GM18867 (cell line): ENCODE results near the gene SLC29A2.
A peak's percentile ranks its signal among the peaks of the same experiment; 100 is the strongest.
"Not testable (repeated sequence)": the region's sequence is repeated elsewhere in the genome, so short reads cannot be mapped to it uniquely, and the experiment has no call there.

ENCODE experiments used
- ATAC-seq: cut with Tn5 transposase; IDR thresholded peaks from one replicate; pipeline ENCODE4 v1.9.1; 2021; ENCODE audit warnings: mild to moderate bottlenecking, moderate library complexity; ENCODE audit not compliant: unreplicated experiment

SLC29A2 gene

DNA sequence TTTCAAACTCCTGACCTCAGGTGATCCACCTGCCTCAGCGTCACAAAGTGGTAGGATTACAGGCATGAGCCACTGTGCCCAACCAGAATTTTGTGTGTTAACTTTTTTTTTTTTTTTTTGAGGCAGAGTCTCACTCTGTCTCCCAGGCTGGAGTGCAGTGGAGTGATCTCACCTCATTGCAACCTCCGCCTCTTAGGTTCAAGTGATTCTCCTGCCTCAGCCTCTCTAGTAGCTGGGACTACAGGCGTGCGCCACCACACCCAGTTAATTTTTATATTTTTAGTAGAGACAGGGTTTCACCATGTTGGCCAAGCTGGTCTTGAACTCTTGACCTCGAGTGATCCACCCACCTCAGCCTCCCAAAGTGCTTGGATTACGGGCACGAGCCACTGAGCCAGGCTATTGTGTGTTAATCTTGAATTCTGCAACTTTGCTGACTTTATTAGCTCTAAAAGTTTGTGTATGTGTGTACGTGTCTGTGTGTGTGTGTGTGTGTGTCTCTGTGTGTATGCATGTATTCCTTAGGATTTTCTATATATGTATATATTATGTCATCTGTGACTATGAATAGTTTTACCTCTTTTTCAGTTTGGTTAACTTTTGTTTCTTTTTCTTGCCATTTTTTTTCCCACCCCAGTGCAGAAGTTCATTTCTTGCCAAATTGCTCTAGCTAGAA lies 20.9 kb downstream of the SLC29A2 start:
- not testable (repeated sequence) for ATAC-seq

DNA sequence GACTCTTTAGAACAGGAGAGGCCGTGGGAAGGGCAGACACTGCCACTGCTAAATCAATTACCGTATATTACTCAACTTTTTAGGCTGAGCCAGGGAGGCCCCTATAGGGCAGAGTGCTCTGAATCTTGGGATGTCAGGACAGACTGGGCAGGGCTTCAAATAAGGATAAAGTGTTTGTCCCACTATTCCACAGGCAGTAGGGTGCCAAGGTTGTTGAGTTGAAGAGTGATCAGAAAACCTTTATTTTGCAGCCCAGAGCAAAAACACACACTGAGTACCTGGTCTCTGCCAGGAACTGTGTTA lies 22.5 kb downstream of the SLC29A2 start:
- no peak for ATAC-seq

DNA sequence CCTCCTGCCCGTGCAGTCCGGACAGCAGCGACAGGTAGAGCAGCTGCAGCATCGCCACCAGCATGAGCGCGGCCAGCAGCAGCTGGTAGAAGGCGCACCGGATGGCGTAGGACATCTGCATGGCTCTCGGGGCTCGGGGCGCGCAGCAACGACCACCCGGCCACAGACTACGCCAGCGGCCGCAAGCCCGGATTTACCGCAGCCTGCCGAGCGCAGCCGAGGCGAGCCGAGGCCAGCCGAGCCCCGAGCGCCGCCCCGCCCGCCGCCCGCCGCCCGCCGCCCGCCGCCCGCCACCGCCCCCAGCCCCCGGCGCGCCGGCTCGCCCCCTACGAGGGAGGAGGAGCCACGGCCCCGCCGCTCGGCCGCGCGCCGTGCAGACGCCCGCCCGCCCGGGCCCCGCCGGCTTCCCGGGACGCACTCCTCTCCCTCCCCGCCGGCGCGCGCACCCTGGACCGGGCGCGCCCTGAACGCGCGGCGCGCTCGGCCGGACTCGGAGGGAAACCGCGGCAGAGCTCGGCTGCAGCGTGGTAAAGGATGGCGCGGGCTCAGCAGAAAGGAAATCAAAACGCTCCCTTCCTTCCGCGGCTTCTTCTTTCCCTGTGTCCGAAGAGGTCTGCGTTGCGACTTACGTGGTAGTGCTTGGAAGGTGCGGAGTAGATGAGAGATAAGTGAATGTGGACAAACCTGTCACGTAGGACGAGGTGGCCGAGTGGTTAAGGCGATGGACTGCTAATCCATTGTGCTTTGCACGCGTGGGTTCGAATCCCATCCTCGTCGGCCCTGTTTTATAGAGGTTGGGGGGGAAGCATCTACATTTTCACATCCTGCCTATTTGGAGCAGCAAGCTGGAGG lies 23.9 kb downstream of the SLC29A2 start, which contains the start of gene B4GAT1:
Gene B4GAT1, minus strand, starts transcription at position 205 of the 852 bp plus-strand sequence. Its CDS starts 84 bp downstream, at position 121.
- peak; percentile 40 for ATAC-seq

DNA sequence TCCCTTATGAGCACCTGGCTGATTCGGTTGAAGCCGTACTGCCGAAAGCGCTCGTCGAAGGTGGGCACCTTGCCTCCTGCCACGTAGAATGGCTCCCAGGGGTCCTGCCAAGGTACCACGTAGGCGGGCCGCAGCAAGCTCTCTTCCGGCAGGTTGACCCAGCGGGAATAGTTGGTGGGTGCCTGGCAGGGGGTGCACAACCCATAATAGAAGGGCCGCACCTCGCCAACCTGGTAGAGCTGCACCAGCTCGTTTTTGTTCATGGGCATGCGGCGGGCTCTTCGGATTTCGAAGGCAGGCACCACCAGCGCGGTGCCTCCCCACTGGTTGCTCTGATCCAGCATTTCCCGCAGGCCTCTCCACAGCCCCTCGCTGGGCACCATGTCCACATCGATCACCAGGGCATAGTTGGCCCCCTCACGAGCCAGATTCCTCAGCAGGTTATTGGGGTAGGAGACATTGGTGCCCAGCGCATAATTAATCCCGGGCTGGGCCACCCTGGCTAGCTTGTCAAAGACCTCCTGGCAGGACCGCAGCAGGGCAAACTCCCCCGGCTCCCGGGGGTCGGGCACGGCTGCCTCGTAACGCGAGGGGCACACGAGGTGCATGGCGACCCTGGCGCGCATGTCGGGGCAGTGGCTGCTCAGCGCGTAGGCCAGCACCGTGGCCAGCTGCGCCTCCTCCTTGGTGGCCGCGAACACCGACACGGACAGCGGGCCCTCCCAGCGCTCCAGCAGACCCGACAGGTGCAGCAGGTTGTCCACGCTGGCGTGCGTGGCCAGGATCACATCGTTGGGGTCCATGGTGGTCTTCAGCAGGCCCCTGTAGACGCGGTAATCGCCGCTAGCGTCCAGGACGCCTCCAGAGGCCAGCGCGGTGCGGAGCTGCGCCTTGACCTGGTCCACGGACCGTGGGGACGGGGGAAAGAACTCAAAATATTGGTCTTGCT lies 24.8 kb downstream of the SLC29A2 start:
- ATAC-seq, result no peak

DNA sequence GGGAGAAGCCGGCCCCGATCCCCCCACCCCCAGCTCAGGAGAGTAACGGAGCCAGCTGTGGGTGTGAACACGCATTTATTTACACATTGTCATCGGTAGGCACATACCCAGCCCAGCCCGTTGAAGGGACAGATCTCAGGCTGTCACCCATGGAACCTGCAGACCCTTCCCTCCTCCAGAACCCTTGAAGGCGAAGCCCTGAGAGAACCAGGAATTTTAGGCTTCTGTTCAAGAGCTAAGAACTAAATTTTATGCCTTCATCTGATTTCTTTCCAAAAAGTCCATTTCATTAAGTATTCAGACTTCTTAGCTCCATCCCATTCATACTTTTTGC lies 26.3 kb downstream of the SLC29A2 start:
- ATAC-seq, result peak; percentile 9

DNA sequence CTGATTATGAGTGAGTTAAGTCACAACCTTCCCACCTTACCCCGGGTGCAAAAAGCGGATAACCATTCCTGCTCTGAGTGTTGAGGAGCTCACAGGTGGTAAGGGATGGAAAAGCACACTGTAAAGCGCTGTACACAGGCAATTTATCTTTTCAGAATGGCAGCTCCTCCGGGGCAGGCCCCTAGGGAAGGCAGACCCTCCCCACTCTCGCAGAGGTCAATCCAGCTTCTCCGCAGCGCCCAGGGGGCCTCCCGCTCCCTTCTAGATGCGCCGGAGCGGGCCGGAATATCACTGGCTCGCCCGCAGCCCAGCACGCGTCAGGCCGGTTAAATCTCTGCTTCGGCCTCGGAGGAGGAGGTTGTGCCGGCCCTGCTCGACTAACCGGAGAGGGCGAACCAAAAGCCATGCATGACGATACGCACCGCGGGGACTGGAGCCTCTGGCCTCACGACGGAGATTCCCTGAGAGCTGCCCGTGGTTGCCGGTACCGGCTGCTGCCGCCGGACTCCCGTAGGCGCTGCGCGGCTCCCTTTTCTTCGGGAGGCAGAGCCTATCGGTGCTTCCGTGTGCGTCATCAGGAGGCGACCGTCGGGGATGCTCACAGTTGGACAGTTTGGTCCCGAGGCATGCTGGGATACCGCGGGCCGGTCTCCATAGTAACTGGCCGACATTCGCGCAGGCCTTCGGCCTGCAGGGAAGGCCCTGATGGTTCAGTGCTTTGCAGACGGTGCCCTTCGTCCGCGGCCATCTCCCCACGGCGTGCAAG lies 26.8 kb downstream of the SLC29A2 start, which contains the start of gene BRMS1:
Gene BRMS1, minus strand, starts transcription at position 555 of the 766 bp plus-strand sequence. CDS start 2,870 bp downstream, outside the sequence.
- ATAC-seq, result peak; percentile 70

DNA sequence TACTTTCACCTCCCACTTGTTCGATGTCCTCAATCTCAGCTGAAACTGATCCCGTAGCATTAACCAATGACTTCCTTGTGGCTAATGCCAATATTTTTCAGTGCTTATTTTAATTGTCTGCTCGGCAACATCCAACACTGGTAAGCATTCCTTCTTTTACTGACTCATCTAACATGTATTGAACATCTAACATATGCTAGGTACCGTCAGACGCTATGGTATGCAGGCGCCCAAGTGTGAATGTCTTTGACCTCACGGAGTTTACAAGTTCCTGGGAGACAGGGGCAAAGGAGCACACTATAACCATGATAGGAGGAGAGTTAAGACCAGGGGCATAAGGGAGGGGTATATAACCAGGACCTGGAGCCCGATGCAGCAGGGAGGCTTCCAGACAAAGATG lies 28.4 kb downstream of the SLC29A2 start:
- ATAC-seq, result no peak

DNA sequence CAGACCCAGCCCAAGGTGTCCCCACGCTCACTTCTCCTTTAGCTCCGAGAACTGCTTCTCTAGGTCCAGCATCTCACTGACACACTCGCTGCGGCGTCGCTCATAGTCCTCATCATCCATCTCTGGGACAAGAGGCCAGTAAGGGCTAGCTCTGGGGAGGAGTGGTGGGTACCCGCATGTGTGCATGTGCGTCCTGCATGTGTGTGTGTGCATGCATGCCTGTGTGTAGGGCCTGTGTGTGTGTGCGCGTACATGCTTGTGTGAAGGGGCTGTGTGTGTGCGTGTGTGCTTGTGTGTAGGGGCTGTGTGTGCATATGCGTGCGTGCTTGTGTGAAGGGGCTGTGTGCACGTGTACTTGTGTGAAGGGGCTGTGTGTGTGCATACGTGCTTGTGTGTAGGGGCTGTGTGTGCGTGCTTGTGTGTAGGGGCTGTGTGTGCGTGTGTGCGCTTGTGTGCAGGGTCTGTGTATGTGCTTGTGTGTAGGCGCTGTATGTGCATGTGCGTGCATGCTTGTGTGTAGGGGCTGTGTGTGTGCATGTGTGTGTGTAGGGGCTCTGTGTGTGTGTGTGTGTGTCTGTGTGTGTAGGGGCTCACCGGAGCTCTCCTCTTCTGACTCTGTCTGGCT lies 29.9 kb downstream of the SLC29A2 start:
- ATAC-seq, result no peak

DNA sequence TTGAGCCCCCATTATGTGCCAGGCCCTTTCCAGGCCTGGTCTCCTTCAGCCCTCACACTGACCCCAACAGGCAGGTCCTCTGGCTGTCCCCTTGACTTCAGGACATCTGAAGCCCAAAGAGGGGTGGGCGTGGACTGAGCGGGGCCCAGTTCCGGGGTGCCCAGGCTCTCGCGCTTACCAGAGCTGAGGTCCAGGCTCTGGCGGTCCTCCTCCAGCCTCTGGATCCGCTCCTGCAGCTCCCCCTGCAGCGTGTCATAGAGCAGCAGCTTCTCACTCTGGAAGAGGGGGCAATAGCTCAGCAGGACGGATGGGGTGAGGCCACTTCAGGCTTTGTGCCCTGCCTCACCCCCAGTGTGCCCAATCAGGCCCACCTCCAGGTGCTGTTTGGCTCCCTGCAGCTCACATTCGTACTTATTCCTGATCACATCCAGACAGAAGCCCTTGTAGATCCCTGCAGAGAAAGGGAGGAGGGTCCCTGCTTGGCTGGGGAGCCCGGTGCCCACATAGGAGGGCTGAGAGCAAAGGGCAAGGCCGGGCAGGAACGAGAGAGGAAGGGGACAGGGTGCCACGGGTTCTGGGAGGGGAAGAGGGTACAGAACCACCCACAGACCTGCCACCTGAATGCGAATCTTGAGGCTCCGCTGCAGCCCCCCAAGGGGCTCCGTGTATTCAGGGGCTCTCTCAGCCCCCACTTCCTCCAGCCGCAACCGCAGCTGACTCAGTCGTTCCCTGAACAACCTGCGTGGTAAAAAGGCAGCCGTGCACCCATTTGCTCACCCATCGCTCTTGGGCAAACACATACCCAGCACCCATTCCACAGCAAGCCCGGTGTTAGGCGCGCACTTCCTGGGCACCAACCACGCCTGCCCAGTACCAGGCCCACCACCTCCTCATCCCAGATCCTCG lies 30.7 kb downstream of the SLC29A2 start:
- ATAC-seq, result no peak

DNA sequence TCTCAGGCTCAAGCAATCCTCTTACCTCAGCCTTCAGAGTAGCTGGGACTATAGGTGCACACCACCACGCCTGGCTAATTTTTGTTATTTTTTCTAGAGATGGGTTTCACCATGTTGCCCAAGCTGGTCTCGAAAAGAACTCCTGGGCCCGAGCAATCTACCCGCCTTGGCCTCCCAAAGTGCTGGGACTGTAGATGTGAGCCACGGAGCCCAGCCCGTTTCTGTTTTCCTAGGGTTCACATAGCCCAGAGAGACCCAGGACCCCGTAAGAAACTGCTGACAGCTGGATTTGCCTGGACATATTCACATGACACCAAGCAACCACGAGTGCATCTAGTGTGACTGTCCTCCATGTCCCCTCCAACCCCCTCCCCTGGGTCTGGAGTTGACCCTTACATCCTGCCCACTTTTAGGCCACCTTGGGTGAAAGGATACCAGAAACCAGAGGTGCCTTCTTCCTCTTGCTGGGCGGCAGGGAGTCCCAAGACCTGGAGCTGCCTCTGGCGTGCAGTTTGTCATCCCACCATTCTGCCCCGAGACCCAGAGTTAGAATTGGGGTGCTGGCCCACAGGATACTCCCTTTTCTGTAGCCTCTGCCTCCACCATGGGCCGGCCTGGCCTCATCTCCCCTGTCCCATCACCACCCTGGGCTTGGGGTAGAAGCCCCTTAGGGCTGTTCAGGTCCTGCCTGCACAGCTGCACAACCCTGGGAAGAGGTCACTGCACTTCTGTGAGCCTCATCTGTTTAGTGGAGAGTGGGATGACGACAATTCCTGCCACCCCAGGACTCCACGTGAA lies 31.7 kb downstream of the SLC29A2 start:
- no peak for ATAC-seq

DNA sequence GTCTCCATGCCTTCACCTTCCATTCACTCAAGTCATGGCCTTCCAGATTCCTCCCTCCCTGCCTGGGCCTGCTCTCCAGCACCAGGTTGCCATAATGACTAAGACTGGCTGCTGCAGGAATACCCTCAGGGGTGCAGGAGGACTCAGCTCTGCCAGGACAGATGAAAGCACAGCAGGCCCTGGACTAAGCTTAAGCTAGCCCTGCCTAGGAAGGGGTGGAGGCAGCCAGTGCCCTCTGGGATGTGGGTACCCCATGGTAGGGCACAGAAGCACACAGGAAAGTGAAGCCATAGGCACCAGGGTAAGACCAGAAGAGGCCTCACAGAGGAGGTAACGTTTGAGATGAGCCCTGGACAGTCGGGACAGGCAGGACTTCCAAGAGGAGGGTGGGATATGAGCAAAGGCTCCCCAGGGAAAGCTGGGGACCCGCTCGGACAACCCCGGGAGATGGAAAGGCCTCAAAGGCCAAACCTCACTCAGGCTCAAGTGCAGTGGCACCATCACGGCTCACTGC lies 32.3 kb downstream of the SLC29A2 start:
- ATAC-seq, result no peak

DNA sequence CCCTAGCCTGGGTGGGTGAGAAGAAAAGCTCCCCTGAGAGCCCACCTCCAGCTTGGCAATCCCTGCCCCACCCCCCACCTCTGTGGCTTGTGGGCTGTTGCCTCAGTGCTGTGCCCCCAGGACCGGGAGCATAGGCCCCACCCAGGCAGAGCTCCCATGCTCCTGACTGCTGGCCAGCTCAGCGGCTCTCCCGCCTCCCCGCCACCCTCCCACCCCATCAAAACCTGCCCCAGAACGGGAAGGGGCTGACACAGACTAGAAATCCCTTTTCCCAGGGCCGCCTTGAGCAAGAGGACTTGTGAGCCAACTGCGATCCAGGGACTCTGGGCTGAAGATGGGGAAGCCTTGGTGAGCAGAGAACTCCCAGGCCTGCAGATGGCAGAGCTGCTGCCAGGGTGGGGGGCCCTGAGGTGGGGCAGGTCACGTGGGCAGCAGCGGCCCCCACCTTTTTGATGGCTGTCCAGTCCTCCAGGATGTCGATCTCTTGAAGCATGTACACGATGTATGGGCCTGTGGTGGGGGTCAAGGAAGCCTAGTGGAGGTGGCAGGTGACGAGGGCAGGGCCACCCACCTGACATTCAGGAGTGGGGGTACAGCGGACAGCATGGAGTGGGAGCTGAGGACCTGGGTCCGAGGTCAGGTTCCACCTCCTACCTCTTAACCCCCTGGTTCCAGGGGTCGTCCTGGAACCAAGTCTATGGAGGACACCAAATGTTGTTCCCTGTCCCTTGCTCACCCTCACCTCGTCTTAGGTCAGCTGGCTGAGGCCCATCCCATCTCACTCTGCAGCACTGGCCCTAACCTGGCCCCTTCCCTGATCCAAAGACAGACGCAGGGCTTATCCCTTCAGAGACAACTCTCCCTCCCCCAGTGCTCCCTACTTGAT lies 33.0 kb downstream of the SLC29A2 start:
- ATAC-seq, result no peak

DNA sequence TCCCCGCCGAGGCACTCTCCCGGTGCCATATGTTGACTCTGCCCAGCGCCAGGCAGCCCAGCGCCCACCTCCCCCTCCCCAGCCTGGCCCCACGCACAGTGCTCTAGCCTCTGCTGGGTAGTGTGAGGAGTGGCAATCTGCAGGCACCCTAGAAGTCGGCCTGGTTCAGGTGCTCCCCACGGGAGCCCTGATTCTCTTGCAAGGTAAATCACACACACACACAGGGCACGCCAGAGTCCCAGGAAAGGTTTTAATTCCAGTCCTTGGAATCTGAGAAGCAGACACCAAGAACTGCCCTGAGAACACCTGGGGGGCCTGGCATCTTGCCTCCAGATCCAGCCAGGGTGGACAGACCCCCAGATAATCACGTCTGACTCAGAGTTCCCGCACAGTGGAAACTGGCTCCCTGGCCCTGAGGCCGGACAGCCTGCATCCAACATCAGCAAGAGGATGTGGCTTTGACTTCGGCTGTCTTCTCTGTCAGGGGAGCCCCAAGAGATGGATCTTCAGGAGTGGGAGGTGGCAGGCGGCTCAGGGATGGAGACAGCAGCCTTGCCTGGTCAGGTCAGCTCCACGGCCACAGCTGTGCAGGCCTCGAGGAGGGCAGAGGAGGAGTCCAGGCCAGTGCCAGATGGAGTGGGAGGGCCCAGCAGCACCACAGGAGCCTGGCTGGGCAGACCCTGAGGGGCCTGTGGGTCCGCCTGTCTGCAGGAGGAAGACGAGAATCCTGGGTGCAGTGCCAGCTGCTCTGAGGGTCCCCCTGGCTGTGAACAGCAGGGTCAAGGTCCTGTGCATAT lies 34.3 kb downstream of the SLC29A2 start:
- ATAC-seq, result no peak

DNA sequence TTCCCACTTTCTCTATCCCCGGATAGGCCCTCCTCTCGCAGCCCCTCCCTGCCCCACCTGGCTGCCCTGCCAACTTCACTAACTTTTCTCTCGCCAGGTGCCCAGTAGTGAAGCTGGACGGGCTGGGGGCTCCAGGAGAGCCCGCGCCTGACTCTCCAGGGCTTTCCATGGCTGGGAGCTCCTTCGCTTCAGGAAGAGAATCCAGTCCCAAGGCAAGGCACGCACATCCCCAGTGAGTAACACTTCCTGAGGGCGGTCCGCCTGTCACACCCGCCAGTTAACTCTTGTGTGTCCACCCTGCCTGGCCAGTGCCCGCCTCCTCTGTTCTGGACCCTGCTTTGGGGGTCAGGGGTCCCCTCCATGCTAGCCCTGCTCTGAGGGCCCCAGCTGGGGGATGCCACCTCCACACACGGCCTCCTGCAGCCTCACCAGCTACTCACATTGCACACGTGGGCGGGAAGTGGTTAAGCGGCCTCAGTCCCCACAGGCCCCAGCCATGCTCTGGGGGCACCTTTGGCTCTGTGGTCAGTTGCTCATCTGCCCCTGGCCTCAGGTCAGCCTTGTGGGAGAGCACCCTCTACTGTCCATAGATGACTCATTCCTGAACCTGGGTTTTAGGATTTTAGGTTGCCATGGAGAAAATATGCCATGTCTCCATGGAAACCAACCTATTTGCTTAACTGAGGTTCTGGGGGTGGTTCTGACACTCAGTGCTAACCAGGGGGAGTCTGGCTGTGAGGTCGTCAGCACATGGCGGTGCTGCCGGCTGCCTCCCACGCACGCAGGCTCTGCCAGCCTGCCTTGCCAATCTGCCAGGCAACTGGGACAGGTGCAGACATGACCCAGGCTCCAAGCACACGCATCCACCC lies 35.1 kb downstream of the SLC29A2 start, which contains the start of gene RIN1:
Gene RIN1, minus strand, starts transcription at position 201 of the 869 bp plus-strand sequence. Its CDS starts 32 bp downstream, at position 169.
- peak; percentile 51 for ATAC-seq
